ENCODE results near the gene CBY1.

GRCh38 chr22:38718414-38718813 is 62.0 kb downstream of the CBY1 start:
- TF ChIP-seq, protein P1, sequence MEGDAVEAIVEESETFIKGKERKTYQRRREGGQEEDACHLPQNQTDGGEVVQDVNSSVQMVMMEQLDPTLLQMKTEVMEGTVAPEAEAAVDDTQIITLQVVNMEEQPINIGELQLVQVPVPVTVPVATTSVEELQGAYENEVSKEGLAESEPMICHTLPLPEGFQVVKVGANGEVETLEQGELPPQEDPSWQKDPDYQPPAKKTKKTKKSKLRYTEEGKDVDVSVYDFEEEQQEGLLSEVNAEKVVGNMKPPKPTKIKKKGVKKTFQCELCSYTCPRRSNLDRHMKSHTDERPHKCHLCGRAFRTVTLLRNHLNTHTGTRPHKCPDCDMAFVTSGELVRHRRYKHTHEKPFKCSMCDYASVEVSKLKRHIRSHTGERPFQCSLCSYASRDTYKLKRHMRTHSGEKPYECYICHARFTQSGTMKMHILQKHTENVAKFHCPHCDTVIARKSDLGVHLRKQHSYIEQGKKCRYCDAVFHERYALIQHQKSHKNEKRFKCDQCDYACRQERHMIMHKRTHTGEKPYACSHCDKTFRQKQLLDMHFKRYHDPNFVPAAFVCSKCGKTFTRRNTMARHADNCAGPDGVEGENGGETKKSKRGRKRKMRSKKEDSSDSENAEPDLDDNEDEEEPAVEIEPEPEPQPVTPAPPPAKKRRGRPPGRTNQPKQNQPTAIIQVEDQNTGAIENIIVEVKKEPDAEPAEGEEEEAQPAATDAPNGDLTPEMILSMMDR (conservative IDR thresholded peaks at IDR 0.05 in 1 of 2, IDR thresholded peaks at IDR 0.05 in 1 of 2; ENCODE audit: low read depth in 1 of 2, low read length in 2 of 2), result peak; percentile 60 to 71
- TF ChIP-seq EZH2 (IDR thresholded peaks at IDR 0.05; ENCODE audit: low read length, missing control alignments), result no peak

Data from fibroblast of lung (primary cell).